Stimulated activated CD4-positive, alpha-beta T cell treated with anti-CD3 and anti-CD28 coated beads, Interleukin-1b, Interleukin-23, amount 100 ng/mL, for 48 hours (primary cell): ENCODE data around the gene CRABP2.
A peak's percentile ranks its signal among the peaks of the same experiment; 100 is the strongest.

Experiments
- DNase-seq: peaks from one replicate; pipeline ENCODE4 v3.0.0-alpha.2; 2020

Gene CRABP2

DNA sequence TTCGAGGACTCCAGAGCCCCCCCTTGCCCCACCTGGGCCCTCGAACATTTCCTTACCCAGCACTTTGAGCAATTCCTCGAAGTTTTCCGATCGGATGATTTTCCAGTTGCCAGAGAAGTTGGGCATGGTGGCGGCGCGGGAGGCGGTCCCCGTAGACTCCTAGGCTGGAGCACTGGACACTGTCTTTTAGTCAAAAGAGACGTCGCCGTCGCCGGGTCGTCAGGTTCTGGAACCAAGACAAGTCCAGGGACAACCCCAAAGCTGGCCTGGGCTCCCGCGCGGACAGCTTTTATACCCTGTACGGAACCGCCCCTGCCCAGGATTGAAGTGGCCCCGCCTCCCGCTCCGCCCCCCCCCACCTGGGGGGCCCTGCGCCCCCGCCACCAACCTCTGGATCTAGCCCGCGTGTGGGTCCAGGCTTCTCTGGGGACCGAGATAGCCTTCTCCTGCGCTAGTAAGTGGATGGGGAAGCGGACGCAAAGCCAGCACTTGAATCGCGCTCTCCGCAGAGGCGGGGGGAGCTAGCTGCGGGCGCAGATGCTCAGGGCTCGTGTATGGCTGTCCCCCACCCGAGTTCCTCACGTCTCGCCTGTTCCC is at the start of gene CRABP2:
Gene CRABP2 (minus strand): TSS at position 263 of the 597 bp plus-strand sequence. CDS start 137 bp downstream, at position 126.
- peak; percentile 13 for DNase-seq

DNA sequence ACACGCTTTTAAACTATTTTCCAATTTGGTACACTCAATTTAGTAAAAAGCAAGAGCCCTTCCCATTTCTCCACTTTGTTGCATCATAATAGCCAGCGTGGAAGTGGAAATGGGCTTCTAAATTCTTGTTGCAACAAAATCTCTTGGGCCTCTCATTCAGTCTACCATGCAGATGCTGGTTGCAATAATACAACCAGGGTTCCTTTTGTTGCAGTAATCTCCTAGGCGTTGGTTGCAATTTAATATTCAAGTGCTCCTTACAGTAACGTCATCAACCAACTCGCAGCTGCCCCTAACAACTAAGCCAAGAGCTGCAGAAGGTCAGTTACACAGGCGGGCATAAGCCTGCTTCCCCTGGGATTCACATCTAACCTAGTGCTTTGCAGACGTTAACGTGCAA is 48.8 kb upstream of the CRABP2 start:
- no peak for DNase-seq

DNA sequence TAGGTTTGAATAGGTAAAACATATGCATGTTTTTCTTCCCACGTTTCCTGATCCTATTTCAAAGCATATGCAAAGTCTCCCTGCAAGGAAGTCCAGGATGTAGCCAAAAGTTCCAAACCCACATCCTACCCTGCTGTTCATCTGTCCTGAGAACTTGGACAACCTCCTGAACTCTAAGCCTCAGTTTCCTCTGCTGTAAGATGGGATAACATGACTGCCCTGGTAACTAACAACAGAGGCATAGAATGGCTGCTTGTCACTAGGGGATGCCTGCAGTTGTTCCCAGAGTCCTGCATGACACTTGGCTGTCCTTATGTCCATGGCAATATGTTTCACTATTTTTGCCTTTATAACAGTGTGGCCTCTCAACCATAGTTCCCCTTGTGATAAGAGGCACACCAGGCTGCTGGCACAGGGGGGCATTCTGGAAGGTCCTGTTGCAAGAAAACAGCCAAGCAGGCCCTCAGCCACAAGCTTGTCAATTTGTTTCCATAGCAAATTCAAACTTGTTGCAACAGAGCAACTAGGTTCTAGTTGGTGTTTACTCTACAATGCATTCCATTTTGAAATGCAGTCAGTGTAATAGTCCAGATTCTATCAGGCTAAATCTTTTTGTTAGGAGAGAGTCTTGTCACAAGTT is 47.6 kb upstream of the CRABP2 start:
- no peak for DNase-seq

DNA sequence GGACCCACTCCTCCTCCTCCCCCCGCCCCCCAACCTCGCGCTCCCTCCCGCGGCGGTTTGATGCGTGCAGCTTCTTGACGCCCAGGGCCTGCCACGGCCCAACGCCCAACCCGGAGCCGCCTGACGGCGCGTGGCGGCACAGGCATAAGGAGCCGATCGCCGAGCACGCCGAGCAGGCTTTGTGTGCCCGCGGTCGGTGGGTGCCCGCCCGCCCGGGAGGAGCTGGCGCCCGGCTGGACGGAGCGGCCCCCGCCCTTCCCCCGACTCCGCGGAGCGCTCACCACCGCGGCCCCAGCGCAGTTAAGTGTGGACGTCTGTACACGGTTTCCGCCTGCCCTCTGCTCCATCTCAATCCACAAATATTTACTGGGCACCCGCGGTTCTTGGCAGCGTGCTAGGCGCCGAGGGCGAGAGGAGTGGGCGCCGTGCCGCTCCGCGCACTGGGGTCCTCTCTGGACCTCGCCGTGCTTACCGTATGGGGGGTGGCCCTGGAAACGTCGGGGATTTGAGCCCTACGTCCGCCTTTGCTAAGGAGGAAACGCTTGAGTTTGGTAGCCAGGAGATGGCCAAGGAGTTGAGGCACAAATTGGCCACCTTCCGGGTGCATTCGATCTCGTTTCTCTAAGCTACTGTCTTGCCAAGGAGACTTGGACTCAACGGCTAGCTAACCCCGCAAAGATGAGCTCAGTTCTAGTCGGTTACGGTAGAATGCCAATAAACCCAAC is 46.5 kb upstream of the CRABP2 start:
- DNase-seq = peak; percentile 98

DNA sequence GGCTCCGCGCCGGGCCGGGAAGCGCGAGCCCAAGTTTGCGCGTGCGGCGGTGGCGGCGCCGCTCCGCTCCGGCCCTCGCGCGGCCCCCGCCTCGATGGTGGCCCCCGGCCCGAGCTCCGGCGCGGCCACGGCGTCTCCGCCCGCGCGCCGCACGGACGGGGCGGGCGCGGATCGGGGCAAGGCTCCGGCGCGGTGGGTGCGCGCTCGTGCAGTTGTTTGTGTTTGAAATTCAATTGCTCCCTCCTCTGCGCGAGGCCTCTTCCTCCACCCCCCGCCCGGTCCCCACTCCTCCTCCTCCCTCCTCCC is 46.0 kb upstream of the CRABP2 start, which contains the start of gene HDGF:
Gene HDGF (minus strand): TSS at position 225 of the 306 bp plus-strand sequence. CDS start 246 bp downstream, outside the sequence.
- no peak for DNase-seq

DNA sequence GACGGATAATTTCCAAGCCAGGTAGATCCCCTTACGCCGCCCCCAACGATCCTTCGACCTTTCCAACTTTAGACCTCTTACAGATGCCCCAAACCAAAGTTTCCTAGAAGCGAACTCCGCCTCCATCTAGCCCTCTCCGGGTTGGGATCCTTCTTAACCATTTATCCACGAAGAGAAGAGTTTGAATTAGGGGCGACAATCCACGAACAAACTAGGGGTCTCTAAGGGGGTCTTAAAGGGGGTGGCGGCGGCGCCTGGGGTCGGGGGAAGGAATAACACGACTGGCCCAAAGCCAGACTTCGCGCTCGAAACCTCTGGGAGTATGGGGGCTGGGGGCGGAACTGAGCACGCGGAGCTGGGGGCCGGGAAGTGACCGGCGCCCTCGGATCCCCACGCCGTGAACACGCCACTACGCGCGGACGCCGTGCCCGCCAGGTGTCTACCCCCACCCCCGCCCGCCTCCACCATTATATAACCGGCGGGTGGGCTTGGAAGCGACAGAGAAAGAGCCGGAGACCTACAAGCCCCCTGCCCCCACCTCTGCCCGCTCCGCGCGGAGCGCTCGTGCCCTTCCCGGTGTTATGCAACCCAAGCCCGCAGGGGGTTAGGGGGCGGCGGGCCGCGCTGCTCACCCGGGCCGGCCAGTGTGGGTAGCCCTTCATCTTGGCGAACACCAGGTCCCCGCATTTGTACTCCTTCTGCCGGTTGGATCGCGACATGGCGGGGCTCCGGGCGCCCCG is 45.5 kb upstream of the CRABP2 start:
- peak; percentile 36 for DNase-seq

DNA sequence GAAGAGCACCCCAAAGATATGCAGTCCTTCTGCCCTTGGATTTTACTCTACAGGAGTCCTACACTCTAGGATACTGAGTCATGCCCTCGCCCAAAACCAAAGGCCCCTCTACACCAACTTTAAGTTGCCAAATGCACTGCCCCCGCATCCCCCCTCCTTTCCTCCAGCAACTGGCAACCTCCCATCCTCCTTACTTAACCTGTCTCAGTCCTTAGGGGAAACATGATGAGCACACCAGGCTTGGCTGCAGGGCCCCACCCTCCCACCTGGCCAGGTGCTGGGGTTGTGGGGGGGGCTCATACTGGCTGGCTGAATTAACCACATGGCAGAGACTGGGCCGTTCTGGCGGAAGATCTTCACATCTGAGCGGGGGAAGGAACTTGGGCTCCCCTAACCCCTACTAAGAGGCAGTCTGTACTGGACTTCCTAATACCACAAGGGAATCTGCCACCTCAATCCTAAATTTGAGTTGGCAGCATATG is 44.8 kb upstream of the CRABP2 start:
- DNase-seq = peak; percentile 49

DNA sequence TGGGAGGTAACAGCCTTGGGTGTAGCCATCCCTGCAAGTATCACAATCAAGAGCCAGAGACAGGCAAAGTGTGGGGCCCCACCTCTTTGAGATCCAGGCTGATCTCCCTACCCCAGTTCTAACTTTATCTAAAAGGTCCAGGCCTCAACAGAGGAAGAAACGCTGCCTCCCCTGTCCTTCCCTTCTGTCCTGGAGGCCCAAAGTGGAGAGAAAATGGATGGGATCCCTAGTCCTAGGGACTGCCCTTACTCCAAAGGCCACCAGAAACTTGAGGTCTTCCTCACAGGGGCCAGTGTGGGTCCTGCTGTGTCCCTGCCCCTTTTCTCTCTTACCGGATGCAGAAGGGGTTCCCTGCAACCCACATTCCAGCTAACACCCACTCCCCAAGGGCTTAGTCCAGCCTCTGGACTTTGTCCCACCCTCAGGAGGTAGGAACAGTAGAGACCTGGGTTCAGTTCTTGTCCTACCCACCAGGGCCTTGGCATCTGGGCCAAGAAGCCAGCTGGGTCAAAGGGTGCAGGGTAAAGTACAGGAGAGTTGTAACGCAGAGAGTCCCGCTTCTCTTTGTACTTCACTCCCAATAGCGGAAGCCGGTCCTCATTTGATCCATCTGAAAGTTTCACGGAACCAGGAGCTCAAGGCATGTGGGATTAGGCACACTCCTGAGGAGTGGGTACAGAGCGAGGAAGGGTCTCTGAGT is 44.2 kb upstream of the CRABP2 start:
- no peak for DNase-seq

DNA sequence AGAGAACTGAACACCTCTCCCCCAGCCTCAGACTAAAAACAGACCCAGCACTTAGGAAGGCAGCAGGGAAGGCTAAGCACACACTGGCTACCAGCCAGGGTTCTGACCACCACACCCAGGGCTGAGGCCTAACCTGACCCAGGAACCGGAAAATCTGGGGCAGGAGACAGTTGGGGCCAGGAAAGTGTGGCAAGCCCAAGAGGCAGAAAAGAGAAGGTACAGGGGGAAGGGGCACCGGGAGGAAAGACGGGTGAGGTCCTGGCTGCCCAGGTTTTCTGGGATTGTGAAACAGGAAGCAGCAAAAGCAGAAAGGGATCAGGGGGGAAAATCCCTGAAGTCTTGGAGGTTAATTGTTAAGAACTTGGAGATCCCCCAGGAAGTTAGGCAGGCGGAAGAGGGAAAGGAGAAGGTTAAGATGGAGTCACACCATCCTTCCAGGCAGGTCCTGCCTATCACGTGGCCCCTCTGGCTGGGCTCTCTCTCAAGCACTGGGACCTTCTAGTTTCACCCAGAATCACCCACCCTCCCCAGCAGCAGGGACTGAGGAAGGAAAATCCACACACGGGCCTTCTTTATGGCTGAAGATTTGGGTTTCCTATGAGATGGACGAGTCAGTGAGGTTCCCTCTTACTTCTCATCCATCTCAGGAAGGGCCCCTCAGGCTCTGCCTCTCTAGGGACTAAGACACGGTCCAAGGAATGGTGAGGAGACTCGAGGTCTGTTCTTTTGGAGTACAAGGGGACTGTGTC is 43.5 kb upstream of the CRABP2 start:
- no peak for DNase-seq

DNA sequence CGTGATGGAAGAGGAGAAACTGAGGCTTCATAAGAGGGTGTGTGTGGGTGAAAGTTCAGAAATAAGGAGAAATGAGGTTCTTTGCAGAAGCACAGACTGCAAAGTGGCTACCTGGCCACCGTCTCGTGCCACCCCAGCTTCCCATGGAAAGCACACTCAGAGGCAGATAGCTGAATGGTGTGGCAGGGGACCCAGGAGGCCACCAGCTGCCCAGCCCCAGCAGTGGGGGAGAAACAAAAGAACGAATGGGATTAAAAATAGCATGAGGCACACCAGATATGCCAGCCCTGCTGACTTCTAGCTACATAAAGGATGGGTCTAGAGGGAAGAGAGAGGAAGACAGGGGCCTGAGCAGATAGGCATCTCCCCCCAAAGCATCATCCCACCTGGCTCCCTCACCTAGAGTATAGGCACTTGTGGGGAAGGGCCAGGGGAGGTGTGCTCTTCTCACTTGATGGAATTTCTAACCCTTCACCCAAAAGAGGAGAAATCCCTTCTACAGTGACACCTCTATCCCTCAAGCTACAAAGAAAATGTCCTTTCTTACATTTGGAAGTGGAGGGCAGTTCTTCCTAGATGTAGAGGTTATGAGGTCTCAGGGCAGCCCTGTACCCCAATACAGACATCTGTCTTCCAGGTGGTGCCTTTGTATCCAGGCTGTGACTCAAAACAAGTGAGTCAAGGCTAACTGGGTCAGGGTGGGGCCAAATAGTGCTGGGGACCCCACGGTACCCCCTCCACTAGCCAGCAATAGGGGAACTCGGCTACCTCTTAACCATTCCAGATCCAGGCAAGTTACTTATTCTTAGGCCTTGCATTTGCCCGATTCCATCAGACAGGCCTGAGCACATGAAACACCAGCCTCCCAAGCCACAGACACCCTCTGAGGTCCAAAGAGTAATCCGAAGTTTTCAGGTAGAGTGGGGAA is 42.6 kb upstream of the CRABP2 start:
- DNase-seq = no peak

DNA sequence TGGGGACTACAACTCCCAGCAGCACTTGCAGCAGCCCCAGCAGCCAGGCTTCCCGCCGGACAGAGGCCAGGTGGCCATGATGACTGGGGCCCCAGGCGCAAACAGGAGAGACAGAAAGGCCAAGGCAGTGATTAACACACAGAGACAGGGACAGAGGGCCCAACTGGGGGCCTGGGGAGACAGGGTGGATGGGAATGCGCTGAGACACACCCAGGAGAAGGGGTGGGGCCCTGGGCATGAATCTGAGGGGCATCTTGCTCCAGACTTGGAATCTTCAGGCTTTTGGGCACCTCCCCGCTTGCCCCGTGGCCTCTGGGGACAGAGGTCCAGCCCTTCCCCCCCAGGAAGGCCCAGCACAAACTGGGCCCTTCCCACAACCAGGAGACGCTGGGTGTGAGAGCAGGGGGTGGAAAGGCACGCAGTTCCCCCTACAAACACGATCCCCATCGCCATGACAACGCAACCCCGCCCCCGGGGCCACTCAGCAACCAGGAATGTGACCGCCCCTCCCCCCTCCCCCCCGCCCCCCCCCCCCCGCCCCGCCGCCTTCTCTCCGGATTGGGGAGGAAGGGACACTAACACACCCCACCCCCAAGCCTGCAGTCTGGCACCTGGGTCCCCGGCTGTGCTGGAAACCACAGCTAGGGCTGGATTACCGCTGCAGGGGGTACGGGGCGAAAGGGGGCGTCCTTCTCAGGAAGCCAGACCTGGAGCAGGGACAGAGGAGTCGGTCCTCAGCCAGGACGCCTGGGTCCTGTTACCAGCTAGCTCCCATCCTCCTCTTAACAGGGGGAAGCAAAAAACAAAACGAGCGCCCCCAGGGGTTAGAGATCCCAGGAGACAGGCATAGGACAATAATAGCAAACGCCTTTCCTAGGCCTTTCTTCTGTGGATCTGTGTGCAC is 41.6 kb upstream of the CRABP2 start:
- DNase-seq = peak; percentile 54

DNA sequence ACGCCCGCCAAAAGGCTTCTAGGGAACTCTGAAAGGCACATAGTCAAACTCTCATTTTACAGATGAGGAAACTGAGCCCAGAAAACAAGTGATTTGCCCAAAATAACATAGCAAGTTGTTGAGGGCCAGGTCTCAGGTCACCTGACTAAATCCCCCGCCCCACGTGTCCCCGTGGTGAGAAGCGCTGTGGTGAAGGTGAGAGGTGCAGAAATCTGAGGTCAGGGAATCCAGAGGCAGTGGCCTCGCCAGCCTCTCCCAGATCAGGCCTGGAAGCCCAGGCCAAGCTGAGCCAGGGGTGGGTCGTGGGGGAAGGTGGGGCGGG is 41.0 kb upstream of the CRABP2 start:
- DNase-seq = no peak

DNA sequence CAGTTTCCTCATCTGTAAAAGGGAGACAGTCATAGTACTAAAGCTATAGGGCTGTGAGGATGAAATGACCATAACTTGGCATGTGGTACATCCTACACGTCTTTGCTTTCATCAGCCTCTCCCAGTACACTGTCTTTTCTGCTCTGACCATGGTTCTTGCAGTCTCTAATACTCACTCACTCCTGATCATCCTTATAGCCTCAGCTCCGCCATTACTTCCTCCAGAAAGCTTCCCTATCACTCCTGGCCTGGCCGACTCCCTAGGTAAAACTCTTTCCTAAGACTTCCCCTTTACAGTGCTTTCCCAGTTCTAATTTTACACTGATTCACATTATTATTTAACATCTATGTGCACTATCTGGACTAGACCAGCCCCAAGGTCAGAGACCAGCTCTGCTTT is 40.5 kb upstream of the CRABP2 start:
- no peak for DNase-seq

DNA sequence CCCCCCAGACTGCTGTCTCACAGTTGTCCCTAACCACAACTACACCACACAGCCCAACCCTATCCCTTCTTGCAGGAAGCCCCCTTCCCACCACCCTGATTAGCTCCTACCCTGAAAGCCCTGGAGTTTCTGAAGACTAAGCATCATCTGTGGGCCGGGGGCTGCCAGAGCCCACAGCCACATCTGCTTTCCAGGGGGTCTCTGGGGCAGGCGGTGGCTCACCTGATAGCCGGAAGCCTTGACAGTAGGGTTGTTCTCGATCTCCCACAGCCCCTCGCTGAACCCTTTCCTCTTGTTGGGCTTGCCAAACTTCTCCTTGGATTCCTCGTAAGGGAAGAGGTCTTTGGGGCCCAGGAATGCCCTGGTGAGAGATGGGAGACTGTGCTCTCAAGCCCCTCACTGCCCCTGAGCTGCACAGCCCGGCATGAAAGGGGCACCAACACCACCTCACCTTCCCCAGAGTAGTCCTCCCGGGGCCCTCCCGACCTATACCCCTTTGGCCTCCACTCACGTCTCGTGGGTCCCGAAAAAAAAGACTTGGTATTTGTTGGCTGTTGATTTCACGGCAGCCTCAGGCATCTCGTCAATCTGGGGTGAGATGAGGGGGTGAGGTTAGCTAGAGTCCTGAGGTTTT is 39.5 kb upstream of the CRABP2 start:
- no peak for DNase-seq

DNA sequence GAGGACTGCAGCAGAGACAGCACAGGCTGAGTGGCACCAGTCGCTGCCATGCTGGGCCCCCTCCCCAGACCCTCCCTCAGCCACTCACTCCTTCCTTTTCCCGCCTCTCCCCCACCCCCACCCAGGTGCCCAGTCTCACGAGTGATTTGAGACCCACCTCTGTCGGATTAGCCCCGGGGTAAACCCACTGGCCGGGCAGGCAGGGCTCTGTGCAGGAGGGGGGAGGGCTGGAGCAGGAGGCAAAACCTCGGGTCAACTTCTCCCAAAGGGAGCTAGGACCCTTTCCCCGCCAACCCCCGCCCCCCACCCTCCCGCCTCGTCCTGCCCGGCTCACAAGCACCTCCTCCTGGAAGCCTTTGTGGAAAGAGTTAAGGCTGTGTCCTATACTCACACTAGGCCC is 39.0 kb upstream of the CRABP2 start:
- DNase-seq = no peak

DNA sequence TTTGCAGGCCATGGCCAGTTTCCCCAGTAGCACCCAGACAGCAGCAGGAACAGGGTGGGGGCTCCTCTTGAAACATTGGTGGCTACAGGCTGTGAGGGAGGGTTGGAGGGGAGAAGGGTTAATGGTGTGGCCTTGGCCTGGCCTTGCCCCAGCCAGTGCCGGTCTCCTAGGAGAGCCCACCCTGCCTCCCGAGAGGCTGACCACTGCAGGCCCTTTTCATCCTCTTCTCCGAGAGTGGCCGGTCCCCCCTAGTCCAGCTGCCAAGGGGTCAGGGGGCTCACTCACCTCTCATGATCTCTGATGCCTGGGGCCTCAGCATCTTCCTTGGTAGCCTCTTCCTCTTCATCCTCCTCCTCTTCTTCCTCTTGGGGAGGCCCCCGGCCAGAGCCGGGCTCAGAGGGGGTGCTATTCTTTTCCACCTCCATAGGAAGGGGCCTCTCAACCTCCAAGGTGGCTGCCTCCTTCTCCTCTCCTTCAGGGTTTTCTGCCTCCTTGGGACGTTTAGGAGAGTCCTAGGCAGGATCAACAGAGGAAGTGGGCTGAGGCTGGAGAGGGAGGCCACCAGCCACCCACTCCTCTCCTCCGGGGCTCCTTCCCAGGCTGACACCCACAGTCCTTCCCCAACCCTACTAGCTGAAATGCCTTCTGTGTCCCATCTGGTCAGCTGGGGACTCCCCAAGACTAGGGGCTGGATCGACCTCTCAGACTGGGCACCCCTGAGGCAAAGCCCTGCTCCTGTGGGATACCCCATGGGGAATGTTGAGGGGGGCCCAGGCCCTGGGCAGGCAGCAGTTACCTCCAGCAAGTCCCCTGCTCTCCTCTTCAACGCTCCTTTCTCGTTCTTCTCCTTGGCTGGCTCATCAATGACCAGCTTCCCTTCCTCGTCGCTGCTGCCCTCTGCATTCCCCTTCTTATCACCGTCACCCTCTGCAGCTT is 38.3 kb upstream of the CRABP2 start:
- no peak for DNase-seq

DNA sequence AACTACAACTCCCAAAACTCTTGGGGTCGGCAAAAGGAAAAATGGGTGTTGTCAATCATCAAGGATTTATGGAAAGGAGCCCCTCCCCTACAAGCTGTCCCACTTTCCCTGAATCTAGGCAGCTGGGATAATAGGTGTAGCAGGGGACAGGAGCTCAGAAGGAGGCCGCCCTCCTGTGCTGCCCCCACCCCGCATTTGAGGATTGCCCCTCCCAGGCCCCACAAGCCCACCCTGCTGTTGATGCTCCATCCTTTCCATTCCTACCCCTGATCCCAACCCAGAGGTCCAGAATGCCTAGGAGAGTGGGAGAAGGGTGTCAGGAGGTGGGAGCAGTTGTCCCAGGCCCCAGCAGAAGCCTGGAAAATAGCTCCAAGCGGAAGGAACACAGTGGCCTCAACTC is 37.4 kb upstream of the CRABP2 start:
- DNase-seq = no peak

DNA sequence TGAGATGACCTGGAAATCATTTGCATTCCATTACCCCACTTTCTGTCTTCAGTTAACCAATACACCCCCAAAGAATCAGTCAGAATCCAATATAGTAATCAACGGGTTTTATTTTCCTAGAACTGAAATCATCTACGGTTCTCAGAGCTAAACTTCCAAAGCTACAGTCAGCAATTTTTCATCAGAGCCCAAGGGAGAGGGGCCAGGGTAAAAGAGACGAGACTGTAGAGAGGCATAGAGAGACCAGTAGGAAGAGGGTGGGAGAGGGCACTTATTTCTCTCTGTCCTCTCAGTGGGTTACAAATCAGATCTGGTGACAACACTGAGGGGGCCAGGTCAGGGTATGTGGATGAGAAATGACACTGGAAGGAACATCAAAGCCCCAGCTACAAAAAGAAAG is 36.6 kb upstream of the CRABP2 start:
- DNase-seq = no peak
